ENCODE results near the gene FRMD4B.

GRCh38 chr3:69343875-69344274 lies 42.0 kb downstream of the FRMD4B start:
- no peak for TF ChIP-seq POLR2A (IDR thresholded peaks at IDR 0.05)
- no peak for TF ChIP-seq CTCF (IDR thresholded peaks at IDR 0.05)
